HTR-8/SVneo (cell line): ENCODE data around the gene ABR.
"Not testable (repeated sequence)": the region's sequence is repeated elsewhere in the genome, so short reads cannot be mapped to it uniquely, and the experiment has no call there.

Experiments
- DNase-seq: peaks from one replicate; pipeline ENCODE4 v3.0.0; 2011; ENCODE audit warnings: low spot score, mixed read lengths; ENCODE audit not compliant: insufficient read length
- FAIRE-seq: peaks from 2 replicates; lab custom pipeline; 2011; peaks lifted over from hg19 to GRCh38; lab: Jason Lieb, UNC

ABR gene

DNA sequence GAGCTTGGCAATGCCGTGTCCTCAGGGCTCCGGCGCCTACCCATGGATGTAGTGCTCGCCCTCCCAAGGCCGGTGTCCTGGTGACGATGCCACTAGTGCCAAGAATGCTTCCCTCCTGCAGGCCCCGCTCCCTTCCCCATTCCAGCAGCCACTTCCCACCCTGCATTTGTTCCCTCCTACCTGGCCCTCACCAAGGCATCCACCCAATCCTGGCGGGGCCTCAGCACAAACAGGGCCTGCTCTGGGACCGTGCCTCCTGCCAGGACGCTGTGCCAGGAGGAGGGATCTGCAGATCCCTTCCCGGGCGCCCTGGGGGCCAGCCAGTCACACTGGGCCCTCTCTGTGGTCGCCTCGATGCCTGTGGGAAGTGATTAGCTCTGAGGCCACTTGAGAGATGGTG lies 25.1 kb downstream of the ABR start:
- FAIRE-seq (no peak), DNase-seq (no peak)

DNA sequence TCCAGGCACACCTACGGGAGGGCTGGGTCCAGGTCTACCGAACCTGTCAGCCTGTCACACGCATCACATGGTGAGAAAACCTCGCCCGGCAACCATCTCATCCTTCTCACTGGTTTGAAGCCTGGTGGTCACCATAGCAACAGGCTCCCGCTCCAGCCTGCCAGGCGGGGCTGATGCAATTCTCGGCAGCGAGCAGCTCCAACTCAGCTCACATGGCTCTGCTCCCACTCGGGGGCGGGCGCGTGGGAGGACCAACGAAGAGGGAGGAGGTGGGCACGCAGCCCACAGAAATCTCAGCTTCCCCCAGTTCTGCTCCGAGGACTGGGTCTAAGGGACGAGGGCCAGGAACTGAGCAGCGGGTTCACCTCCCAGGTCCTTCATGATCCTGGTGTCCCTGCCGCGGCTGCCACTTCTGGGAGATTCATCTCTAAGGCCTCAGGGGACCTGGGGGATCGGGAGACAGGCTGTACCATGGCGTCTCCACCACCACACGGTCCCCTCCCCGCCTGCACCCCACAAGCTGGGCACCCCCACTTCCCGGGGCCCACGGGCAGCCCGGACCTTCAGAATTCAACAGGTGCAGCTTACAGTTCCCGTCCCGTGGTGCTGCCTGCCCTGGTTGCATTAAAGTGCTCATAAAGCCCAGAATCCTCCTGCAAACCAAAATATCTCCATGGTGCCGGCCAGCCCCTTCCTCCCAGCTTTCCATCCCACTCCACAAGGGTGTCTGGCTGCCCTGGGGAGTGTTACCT lies 25.8 kb downstream of the ABR start:
- DNase-seq, result no peak
- FAIRE-seq, result no peak

DNA sequence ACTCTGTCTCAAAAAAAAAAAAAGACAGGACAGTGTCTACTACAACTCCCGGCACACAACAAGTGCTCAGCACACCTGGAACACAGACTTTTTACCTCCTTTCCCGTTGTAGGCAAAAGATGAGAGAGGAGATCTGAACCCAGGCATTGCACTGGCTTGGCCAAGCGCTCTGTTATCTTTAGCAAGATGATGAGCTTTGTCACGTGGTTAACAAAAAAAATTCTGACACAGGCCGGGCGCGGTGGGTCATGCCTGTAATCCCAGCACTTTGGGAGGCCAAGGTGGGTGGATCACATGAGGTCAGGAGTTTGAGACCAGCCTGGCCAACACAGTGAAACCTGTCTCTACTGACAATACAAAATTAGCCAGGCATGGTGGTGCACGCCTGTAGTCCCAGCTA lies 27.2 kb downstream of the ABR start:
- not testable (repeated sequence) for DNase-seq, FAIRE-seq

GRCh38 chr17:1150863-1151600 lies 28.7 kb downstream of the ABR start:
- DNase-seq, result no peak
- FAIRE-seq, result no peak

DNA sequence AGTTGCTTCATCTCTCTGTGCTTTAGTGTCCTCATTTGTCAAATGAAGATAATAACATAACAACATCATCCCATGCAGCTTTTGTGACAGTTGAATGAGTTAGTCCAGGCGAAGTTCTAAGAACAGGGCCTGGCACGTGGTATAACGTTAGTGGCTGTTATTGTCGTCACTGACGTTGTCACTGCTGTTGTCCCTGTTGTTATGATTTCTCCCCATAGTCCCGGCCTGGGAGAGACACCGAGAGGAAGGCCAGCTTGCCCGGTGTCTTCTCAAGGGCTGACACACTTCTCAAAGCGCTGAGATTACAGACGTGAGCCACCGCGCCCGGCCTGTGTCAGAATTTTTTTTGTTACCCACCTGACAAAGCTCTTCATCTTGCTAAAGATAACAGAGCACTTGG lies 29.9 kb downstream of the ABR start:
- FAIRE-seq, result no peak

DNA sequence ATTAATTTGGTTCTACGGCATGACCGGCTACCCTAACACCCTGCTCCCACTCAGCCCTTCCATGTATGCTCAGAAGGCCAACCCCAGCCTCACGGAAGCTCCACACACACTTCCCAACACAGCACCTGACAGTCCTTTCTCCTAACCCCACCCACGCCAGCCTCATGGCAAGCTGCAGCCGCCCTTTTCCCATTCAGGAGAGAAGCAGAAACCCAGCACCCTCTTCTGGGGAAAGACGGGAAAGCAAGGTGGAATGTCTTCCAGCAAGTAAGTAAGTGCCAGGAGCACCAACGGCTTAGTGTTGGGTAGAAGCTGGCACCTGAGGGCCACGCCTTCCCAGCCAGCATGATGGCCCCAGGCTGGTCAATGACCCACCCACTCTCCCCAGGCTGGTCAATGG lies 32.1 kb downstream of the ABR start:
- DNase-seq (peak; percentile 66), FAIRE-seq (peak; percentile 93)

More for the DNA sequence above, 29.9 kb downstream of the ABR start:
- DNase-seq, result no peak

DNA sequence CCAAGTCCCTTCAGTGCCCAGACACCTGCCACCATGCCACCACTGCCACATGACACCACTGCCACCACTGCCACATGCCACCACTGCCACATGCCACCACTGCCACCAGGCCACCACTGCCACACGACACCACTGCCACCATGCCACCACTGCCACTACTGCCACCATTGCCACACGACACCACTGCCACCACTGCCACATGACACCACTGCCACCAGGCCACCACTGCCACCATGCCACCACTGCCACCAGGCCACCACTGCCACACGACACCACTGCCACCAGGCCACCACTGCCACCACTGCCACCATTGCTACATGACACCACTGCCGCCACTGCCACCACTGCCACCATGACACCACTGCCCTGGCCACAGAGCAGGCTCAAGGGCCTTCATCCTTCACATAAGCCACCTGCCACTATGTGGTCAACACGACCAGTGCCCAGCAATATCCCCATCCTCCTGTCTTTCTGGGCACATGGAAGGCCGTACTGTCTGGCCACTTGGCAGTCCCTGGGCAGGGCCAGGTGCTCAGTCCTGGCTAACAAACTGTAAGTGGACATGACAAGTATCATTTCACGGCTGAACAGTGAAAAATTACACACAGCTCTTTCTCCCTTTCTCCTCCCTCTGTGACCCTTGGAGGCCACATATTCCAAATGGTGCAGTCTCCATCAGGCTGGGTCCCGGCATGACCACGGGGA lies 33.1 kb downstream of the ABR start:
- FAIRE-seq (peak; percentile 93), DNase-seq (no peak)

GRCh38 chr17:1145311-1145986 lies 34.3 kb downstream of the ABR start:
- no peak for FAIRE-seq
- no peak for DNase-seq

DNA sequence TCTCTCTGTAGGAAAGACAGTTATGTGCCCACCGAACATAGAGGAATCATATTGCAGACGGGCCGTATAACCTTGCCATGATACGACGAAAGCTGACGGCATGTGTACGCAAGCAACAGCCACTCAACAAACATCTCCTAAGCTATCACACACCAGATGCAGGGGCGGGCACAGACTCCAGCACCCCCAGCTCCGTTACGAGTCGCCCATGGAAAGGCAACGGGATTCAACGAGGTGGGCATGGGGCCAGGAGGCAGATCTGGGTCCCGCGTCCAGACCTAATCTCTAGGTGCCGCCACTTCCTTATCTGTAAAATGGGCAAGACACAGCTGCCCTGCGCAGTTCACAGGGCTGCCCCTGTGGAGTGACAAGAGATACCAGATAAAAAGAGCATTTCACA lies 35.6 kb downstream of the ABR start:
- FAIRE-seq, result no peak
- DNase-seq, result no peak

DNA sequence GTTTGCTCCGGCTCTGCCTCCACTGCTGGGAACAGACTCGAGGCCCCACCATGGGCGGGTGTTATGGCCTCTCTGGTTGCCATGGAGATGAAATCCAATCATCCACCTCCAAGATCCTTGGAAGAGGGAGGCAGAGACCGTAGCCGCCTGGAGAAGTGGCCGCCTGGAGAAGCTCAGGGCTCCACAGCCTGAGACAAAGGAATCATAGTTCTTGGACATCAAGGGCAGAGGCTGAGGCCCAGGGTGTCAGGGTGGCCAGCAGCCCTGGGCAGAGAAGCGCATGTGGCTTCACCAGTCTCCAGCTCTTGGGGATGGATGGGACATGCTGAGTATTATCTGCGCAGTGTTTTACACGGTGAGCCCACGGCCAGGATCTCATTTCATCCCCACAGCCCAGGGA lies 36.2 kb downstream of the ABR start:
- DNase-seq, result no peak
- no peak for FAIRE-seq

DNA sequence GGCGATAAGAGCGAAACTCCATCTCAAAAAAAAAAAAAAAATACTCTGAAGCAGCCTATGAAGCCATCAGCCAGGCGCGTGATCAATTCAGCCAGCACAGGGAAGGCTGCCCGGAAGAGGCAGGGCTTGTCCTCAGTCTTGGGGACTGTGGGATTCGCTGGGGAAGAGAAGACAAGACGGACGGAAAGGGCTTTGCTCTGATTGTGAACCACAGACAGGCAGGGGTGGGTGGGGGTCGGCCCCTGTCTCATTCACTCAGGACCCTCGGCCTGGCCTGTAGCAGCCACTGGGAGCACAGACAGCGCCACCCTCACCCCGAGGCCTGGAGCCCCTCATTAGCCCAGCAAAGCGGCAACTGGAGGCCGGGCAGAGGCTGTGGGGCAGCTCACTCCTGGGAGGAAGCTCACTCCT lies 37.2 kb downstream of the ABR start:
- DNase-seq, result no peak
- no peak for FAIRE-seq

- FAIRE-seq (peak; percentile 67), DNase-seq (no peak)
Observed at GRCh38 chr17:1137465-1137894, 42.3 kb downstream of the ABR start.

DNA sequence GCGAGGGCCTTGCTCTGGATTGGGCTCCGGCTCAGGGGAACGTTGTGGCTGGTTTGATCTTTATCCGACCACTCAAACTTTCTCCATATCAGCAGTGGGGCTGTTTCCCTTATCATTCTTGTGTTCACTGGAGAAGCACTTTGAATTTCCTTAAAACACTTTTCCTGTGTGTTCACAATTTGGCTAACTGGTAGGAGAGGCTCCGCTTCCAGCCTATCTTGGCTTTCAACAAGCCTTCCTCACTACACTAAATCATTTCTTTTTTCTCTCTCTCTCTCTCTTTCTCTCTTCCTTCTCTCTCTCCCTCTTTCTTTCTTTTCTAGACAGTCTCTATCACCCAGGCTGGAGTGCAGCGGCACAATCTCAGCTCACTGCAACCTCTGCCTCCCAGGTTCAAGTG lies 43.0 kb downstream of the ABR start:
- FAIRE-seq (no peak), DNase-seq (no peak)

DNA sequence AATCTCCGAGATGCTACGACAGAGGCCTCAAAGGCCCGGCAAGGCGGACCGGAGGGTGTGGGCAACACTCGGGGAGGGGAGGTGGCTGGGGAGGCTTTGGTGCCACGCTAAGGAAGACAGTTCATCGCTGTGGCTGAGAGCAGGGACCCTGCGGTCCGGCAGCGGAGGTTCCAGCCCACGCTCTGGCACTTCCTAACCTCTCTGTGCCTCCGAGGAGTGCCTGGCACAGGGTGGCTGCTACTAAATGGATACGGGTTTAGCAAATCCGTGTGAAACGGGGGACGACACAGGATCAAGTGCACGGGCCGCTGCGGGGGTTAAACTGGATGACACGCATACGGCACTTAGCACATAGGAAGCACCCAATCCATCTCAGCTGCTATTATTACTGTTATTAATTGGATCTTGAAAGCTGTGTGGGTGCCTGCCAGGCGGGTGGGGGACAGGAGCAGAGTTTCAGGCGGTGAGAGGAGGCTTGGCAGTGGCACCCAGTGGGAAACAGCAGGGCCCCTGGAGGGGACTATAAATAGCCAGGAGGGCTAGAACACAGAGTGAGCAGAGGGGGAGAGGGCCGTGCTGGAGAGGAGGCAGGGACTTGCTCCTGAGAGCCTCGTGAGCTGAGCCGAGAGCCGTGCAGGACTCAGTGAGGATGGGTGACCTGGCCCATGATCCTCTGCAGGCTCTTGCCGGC lies 45.0 kb downstream of the ABR start:
- no peak for DNase-seq
- no peak for FAIRE-seq

GRCh38 chr17:1130191-1130590 lies 49.6 kb downstream of the ABR start:
- no peak for FAIRE-seq
- DNase-seq, result no peak

GRCh38 chr17:1128463-1128862 lies 51.3 kb downstream of the ABR start:
- not testable (repeated sequence) for FAIRE-seq, DNase-seq

DNA sequence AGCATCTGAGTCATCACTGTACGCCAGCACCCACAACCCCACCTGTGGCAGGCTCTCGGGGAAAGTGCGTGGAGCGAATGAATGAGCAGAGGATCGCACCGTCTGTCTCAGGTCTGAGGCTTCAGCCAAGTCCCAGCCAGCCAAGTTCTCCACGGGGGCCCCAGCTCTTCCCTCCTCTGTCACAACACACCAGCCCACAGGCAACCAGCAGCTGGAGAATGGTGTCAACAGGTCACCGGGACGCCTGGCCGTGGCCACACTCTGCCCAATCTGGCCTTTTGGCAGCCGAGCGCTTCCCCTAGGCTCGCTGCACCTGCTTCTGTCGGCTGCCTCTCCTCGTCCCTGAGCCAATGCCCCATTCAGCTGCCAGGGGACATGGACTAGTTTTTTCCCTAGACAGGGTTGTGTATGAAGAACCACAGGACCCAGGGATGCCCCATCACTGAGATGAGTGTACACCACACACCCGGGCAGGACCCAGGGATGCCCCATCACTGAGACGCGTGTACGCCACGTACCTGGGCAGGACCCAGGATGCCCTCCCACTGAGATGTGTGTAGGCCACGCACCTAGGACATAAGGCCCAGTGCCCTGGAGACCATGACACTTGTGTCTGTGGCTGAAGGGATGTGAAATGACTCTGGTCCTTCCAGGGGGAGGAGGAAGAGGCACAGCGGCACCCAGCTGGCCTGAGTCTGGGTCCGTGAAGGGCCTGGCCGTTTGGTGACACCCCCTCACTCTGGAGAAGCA lies 52.8 kb downstream of the ABR start:
- DNase-seq (no peak), FAIRE-seq (peak; percentile 60)

DNA sequence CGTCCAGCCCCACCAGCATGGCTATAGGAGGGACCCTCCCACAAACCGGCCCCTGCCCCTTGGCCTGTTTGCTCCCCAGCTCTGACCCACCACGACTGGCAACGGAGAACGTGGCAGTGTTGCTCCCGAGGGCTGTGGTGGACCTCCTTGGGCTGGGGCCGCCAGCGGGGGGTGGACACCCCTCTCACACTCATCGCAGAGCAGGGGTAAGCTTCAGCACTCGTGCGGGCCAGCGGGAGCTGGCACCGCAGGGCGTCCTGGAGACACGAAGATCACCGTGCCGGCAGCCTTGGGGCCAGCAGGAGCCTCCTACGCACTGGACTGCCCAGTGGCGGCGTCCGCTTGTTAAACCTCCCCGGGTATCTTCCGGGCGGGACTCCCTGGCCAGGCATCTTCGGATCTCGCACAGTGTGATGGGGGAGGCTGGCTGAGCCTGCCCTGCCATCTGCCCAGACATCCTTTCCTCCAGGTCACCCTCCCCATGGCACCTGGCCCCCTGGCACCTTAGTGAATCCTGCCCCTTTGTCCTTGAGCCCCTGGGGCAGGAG lies 53.5 kb downstream of the ABR start:
- DNase-seq, result no peak
- FAIRE-seq, result no peak

GRCh38 chr17:1125788-1126145 lies 54.0 kb downstream of the ABR start:
- DNase-seq (no peak), FAIRE-seq (no peak)
